Measurements from ENCODE around the gene RIC8A. TPM values are rescaled to one million over a fixed set of nuclear protein-coding genes. Genes with fewer than 3 reads are reported as not detected.
"Not testable (repeated sequence)": the region's sequence is repeated elsewhere in the genome, so short reads cannot be mapped to it uniquely, and the experiment has no call there.

Gene RIC8A
- total and polyA plus RNA-seq, 9 donors, result 33.6 to 119 (median 83.8) TPM

GRCh38 chr11:191490-192478 is 15.7 kb upstream of the RIC8A start:
- peak in 4 of 5 donors; percentile 15 to 56 (median 31) for DNase-seq
- intact Hi-C loops (cut with DNase I); H3K4me3 ChIP-seq; H3K36me3 ChIP-seq; H3K9me3 ChIP-seq; H3K27ac ChIP-seq; H3K4me1 ChIP-seq (ENCODE audit: insufficient read depth); H3K27me3 ChIP-seq: not testable (repeated sequence)
- TF ChIP-seq CTCF (IDR thresholded peaks at IDR 0.05), result peak in 2 of 3 donors; percentile 10 to 32
- WGBS, 3 donors, result 21 to 39% (median 30%) methylated on average over 5 to 7 of the region's 8 CpGs

- intact Hi-C loops (cut with DNase I); DNase-seq; H3K4me1 ChIP-seq (ENCODE audit: insufficient read depth); H3K4me3 ChIP-seq; H3K36me3 ChIP-seq; H3K9me3 ChIP-seq; H3K27me3 ChIP-seq; H3K27ac ChIP-seq: not testable (repeated sequence)
- WGBS, 3 donors, result 81 to 95% methylated on average over 3 to 7 of the region's 11 CpGs; no CpG with 5 or more reads in 1 of the 3 donors
Measured at GRCh38 chr11:192674-193128, 14.8 kb upstream of the RIC8A start, which contains the start of gene SCGB1C1. Gene SCGB1C1, plus strand, starts transcription at chr11:193078. Its CDS starts 22 bp downstream, at chr11:193100.

- H3K27ac ChIP-seq; H3K27me3 ChIP-seq; H3K4me3 ChIP-seq; H3K9me3 ChIP-seq; intact Hi-C loops (cut with DNase I); H3K4me1 ChIP-seq (ENCODE audit: insufficient read depth); H3K36me3 ChIP-seq: not testable (repeated sequence)
- 68 to 81% (median 74%) methylated on average over 5 of the region's 5 CpGs for WGBS, 3 donors
- peak in 4 of 5 donors; percentile 12 to 35 (median 20) for DNase-seq
Measured at GRCh38 chr11:193481-193880, 14.0 kb upstream of the RIC8A start.

GRCh38 chr11:196786-197731 is 10.4 kb upstream of the RIC8A start:
- H3K36me3 ChIP-seq, result no peaks in the 10 kb centered on the region
- DNase-seq, result peak in 3 of 5 donors; percentile 18 to 30 (median 28)
- H3K4me1 ChIP-seq (ENCODE audit: insufficient read depth), result no peaks in the 10 kb centered on the region
- no peak overlapping the region for H3K4me3 ChIP-seq
- H3K27me3 ChIP-seq, result no peaks in the 10 kb centered on the region
- TF ChIP-seq POLR2A (IDR thresholded peaks at IDR 0.05), result no peak
- no peak for TF ChIP-seq EP300 (IDR thresholded peaks at IDR 0.05)
- TF ChIP-seq CTCF (IDR thresholded peaks at IDR 0.05), result no peak
- 73 to 85% (median 74%) methylated on average over 21 to 23 of the region's 23 CpGs for WGBS, 3 donors
- no peaks in the 10 kb centered on the region for H3K9me3 ChIP-seq
- intact Hi-C loops (cut with DNase I), result no loop called here
- H3K27ac ChIP-seq, result no peak overlapping the region

GRCh38 chr11:197741-198235 is 9.7 kb upstream of the RIC8A start:
- Histone ChIP-seq H3K27ac (no peak overlapping the region), H3K27me3 (no peaks in the 10 kb centered on the region), H3K9me3 (no peaks in the 10 kb centered on the region), H3K36me3 (no peaks in the 10 kb centered on the region), H3K4me1 (ENCODE audit: insufficient read depth) (no peaks in the 10 kb centered on the region), H3K4me3 (no peak overlapping the region)
- peak in 4 of 5 donors; percentile 15 to 36 (median 18) for DNase-seq
- 73 to 76% (median 75%) methylated on average over 9 of the region's 9 CpGs for WGBS, 3 donors
- intact Hi-C loops (cut with DNase I), result no loop called here
- TF ChIP-seq CTCF (IDR thresholded peaks at IDR 0.05), result no peak
- TF ChIP-seq EP300 (IDR thresholded peaks at IDR 0.05), result no peak
- TF ChIP-seq POLR2A (IDR thresholded peaks at IDR 0.05), result no peak

Measured in ovary (tissue), 9 donors.